ENCODE measurements around the gene UGT1A5. TPM values are rescaled to one million over a fixed set of nuclear protein-coding genes. Genes with fewer than 3 reads are reported as not detected.

Gene UGT1A5
- total RNA-seq, 4 donors from 2014 or later, result not detected

GRCh38 chr2:233672886-233673285 lies 39.8 kb upstream of the UGT1A5 start:
- no peak overlapping the region for H3K27ac ChIP-seq
- no peaks in the 10 kb centered on the region for H3K9me3 ChIP-seq
- TF ChIP-seq CTCF (IDR thresholded peaks at IDR 0.05), result no peak
- TF ChIP-seq POLR2A (IDR thresholded peaks at IDR 0.05), result no peak
- H3K4me1 ChIP-seq, result no peaks in the 10 kb centered on the region
- no peak for DNase-seq
- H3K4me3 ChIP-seq, result no peak overlapping the region
- intact Hi-C loops (cut with DNase I; ENCODE audit: low total_unique reads), result no loop called here
- no peaks in the 10 kb centered on the region for H3K27me3 ChIP-seq
- no peaks in the 10 kb centered on the region for H3K36me3 ChIP-seq

- Histone ChIP-seq H3K4me3 (no peak overlapping the region), H3K27ac (no peak overlapping the region), H3K9me3 (no peaks in the 10 kb centered on the region), H3K27me3 (no peaks in the 10 kb centered on the region), H3K36me3 (no peaks in the 10 kb centered on the region), H3K4me1 (no peaks in the 10 kb centered on the region)
- intact Hi-C loops (cut with DNase I; ENCODE audit: low total_unique reads), result no loop called here
- no peak for DNase-seq
- TF ChIP-seq CTCF (IDR thresholded peaks at IDR 0.05) (no peak), POLR2A (IDR thresholded peaks at IDR 0.05) (no peak)
Measured at GRCh38 chr2:233673896-233674295, 38.8 kb upstream of the UGT1A5 start.

GRCh38 chr2:233674314-233674713 lies 38.4 kb upstream of the UGT1A5 start:
- TF ChIP-seq CTCF (IDR thresholded peaks at IDR 0.05) (no peak), POLR2A (IDR thresholded peaks at IDR 0.05) (no peak)
- H3K4me1 ChIP-seq, result no peaks in the 10 kb centered on the region
- no peaks in the 10 kb centered on the region for H3K36me3 ChIP-seq
- H3K27ac ChIP-seq, result no peak overlapping the region
- no peak overlapping the region for H3K4me3 ChIP-seq
- no peaks in the 10 kb centered on the region for H3K27me3 ChIP-seq
- intact Hi-C loops (cut with DNase I; ENCODE audit: low total_unique reads), result no loop called here
- no peak for DNase-seq
- no peaks in the 10 kb centered on the region for H3K9me3 ChIP-seq

- Histone ChIP-seq H3K36me3 (no peaks in the 10 kb centered on the region), H3K27ac (no peak overlapping the region), H3K4me1 (no peaks in the 10 kb centered on the region), H3K27me3 (no peaks in the 10 kb centered on the region), H3K4me3 (no peak overlapping the region), H3K9me3 (no peaks in the 10 kb centered on the region)
- TF ChIP-seq POLR2A (IDR thresholded peaks at IDR 0.05) (no peak), CTCF (IDR thresholded peaks at IDR 0.05) (no peak)
- intact Hi-C loops (cut with DNase I; ENCODE audit: low total_unique reads), result no loop called here
- DNase-seq, result no peak
Measured at GRCh38 chr2:233674995-233675394, 37.7 kb upstream of the UGT1A5 start.

- TF ChIP-seq CTCF (IDR thresholded peaks at IDR 0.05) (no peak), POLR2A (IDR thresholded peaks at IDR 0.05) (no peak)
- no peaks in the 10 kb centered on the region for H3K36me3 ChIP-seq
- no peaks in the 10 kb centered on the region for H3K27me3 ChIP-seq
- no peak overlapping the region for H3K27ac ChIP-seq
- DNase-seq, result no peak
- H3K4me1 ChIP-seq, result no peaks in the 10 kb centered on the region
- H3K9me3 ChIP-seq, result no peaks in the 10 kb centered on the region
- H3K4me3 ChIP-seq, result no peak overlapping the region
- intact Hi-C loops (cut with DNase I; ENCODE audit: low total_unique reads), result no loop called here
Measured at GRCh38 chr2:233676046-233676445, 36.7 kb upstream of the UGT1A5 start.

All from uterus (tissue), 4 donors.